IMR-90 (cell line): Measurements from ENCODE around the gene S100B. TPM values are rescaled to one million over a fixed set of nuclear protein-coding genes. Genes with fewer than 3 reads are reported as not detected.

Source experiments
- ATAC-seq: fragments of 200-7000 bp; cut with Tn5 transposase; 2 replicates; pipeline ENCODE4 v1.9.1; 2020; ENCODE audit warnings: low read depth, mild to moderate bottlenecking, moderate library complexity
- BruUV-seq: library from RNA; stranded (reverse); fragments of 400-500 nt; replicated peaks from 2 replicates; lab custom pipeline; 2021; lab: Mats Ljungman, UMichigan
- CTCF ChIA-PET: fragments of 300-600 bp; formaldehyde crosslinking; extraction: SDS; loops from one replicate; lab custom pipeline; 2021; ENCODE audit warnings: antibody characterized with exemption; lab: Yijun Ruan, JAX
- POLR2A ChIA-PET: fragments of 300-600 bp; sonication (Branson Sonifier 250); formaldehyde crosslinking; loops from one replicate; lab custom pipeline; 2022; ENCODE audit warnings: antibody characterized with exemption; ENCODE audit not compliant: unreplicated experiment; lab: Charles Lee
- DNase-seq: peaks from one replicate; pipeline ENCODE4 v3.0.0; 2013
- H2AFZ ChIP-seq: replicated peaks from 2 replicates; pipeline ENCODE3; 2013; ENCODE audit warnings: low read length, mild to moderate bottlenecking; ENCODE audit not compliant: poor library complexity
- H2AK5ac ChIP-seq: 2 replicates; pipeline ENCODE4 v1.6.1; 2013; ENCODE audit warnings: low read depth, low read length, inconsistent platforms
- H2AK9ac ChIP-seq: replicated peaks from 2 replicates; pipeline ENCODE3; 2013; ENCODE audit warnings: mild to moderate bottlenecking, low read depth, low read length, moderate library complexity; ENCODE audit not compliant: poor library complexity
- H2BK120ac ChIP-seq: 2 replicates; pipeline ENCODE4 v1.6.1; 2013; ENCODE audit warnings: low read depth, low read length, inconsistent platforms
- H2BK15ac ChIP-seq: 3 replicates; pipeline ENCODE4 v1.6.1; 2013; ENCODE audit warnings: low read depth, low read length, inconsistent platforms
- H2BK20ac ChIP-seq: 2 replicates; pipeline ENCODE4 v1.6.1; 2013; ENCODE audit warnings: low read depth, mild to moderate bottlenecking, inconsistent platforms, low read length, moderate library complexity
- H2BK5ac ChIP-seq: 2 replicates; pipeline ENCODE4 v1.6.1; 2013; ENCODE audit warnings: mild to moderate bottlenecking, low read depth, low read length, inconsistent platforms; ENCODE audit not compliant: poor library complexity, severe bottlenecking
- H3K14ac ChIP-seq: replicated peaks from 2 replicates; pipeline ENCODE4 v1.6.1; 2013; ENCODE audit warnings: low read depth, low read length, inconsistent platforms
- H3K18ac ChIP-seq: 2 replicates; pipeline ENCODE4 v1.6.1; 2013; ENCODE audit warnings: low read depth, low read length, control low read depth
- H3K23ac ChIP-seq: 2 replicates; pipeline ENCODE4 v1.6.1; 2013; ENCODE audit warnings: low read depth, low read length, inconsistent platforms
- H3K27ac ChIP-seq: 2 replicates; pipeline ENCODE4 v1.5.1; 2013; ENCODE audit warnings: mild to moderate bottlenecking, control low read depth, low read length; ENCODE audit not compliant: insufficient read depth
- H3K27me3 ChIP-seq: 2 replicates; pipeline ENCODE4 v1.6.1; 2013; ENCODE audit warnings: low read length; ENCODE audit not compliant: control insufficient read depth, insufficient read depth
- H3K36me3 ChIP-seq: 2 replicates; pipeline ENCODE4 v1.6.1; 2013; ENCODE audit warnings: low read length, mixed read lengths; ENCODE audit not compliant: control insufficient read depth, insufficient read depth
- H3K4ac ChIP-seq: 2 replicates; pipeline ENCODE4 v1.6.1; 2013; ENCODE audit warnings: low read depth, low read length, inconsistent platforms
- H3K4me1 ChIP-seq: 2 replicates; pipeline ENCODE4 v1.6.1; 2013; ENCODE audit warnings: low read length, mixed read lengths; ENCODE audit not compliant: control insufficient read depth, insufficient read depth
- H3K4me2 ChIP-seq: 2 replicates; pipeline ENCODE4 v1.6.1; 2013; ENCODE audit warnings: low read depth, mild to moderate bottlenecking, control low read depth, low read length, moderate library complexity
- H3K4me3 ChIP-seq: 2 replicates; pipeline ENCODE4 v1.5.1; 2013; ENCODE audit warnings: low read depth, mild to moderate bottlenecking, control low read depth, low read length, moderate library complexity; ENCODE audit not compliant: insufficient read depth
- H3K56ac ChIP-seq: 2 replicates; pipeline ENCODE4 v1.6.1; 2013; ENCODE audit warnings: low read length, inconsistent platforms; ENCODE audit not compliant: insufficient read depth; ENCODE audit errors: extremely low read depth
- H3K79me1 ChIP-seq, 2 experiments: 2 replicates each; pipeline ENCODE4 v1.6.1; 2013; ENCODE audit warnings: low read length in 2 of 2, inconsistent platforms in 1 of 2, low read depth in 1 of 2
- H3K9ac ChIP-seq: 2 replicates; pipeline ENCODE4 v1.6.1; 2013; ENCODE audit warnings: low read depth, low read length, control low read depth
- H3K9me1 ChIP-seq: 2 replicates; pipeline ENCODE4 v1.6.1; 2013; ENCODE audit warnings: low read length, inconsistent platforms; ENCODE audit not compliant: insufficient read depth
- H3K9me3 ChIP-seq: 2 replicates; pipeline ENCODE4 v1.6.1; 2013; ENCODE audit warnings: low read length; ENCODE audit not compliant: control insufficient read depth, insufficient read depth
- H4K20me1 ChIP-seq: 2 replicates; pipeline ENCODE4 v1.6.1; 2013; ENCODE audit warnings: low read length, inconsistent platforms; ENCODE audit not compliant: insufficient read depth
- H4K5ac ChIP-seq: 2 replicates; pipeline ENCODE4 v1.6.1; 2013; ENCODE audit warnings: mild to moderate bottlenecking, low read depth, low read length, control low read depth
- H4K8ac ChIP-seq, 2 experiments: 2 replicates each; pipeline ENCODE4 v1.6.1; 2013; ENCODE audit warnings: low read depth in 2 of 2, low read length in 2 of 2, control low read depth in 1 of 2, inconsistent platforms in 1 of 2
- H4K91ac ChIP-seq: 2 replicates; pipeline ENCODE4 v1.6.1; 2013; ENCODE audit warnings: low read depth, low read length, inconsistent platforms; ENCODE audit not compliant: insufficient read depth
- MAFK ChIP-seq: IDR thresholded peaks from 2 replicates; pipeline ENCODE4 v1.6.1; 2012; ENCODE audit warnings: low read depth, low read length, improper control_type of control experiment
- SMC3 ChIP-seq: fragments of 150-350 bp; IDR thresholded peaks from 2 replicates; pipeline ENCODE4 v1.6.1; 2016; ENCODE audit warnings: low read depth, mild to moderate bottlenecking, antibody characterized with exemption, low read length, moderate library complexity
- WGBS, 2 experiments: methylation state at CpG; one replicate each; pipeline versions ENCODE4 v1.1.5 to v1.1.7; 2013; ENCODE audit warnings: missing lambda C conversion rate in 2 of 2; ENCODE audit not compliant: insufficient read length in 1 of 2; ENCODE audit errors: extremely low coverage in 2 of 2; 5-methylcytosine and 5-hydroxymethylcytosine counted together
- dilution Hi-C: fragments of 300-500 bp; cut with HindIII; formaldehyde crosslinking; loops from one replicate; pipeline ENCODE4 v1.14.3; 2018; ENCODE audit warnings: low sequenced_read_pairs; ENCODE audit not compliant: unreplicated experiment
- in situ Hi-C: fragments of 300-500 bp; cut with MboI; formaldehyde crosslinking; loops from 3 replicates; pipeline ENCODE4 v1.14.3; 2019; ENCODE audit warnings: low sequenced_read_pairs, inconsistent platforms, mixed read lengths
- intact Hi-C: fragments of 100-400 bp; cut with micrococcal nuclease; formaldehyde crosslinking; loops from 2 replicates; pipeline ENCODE4 v1.10.0; 2022
- polyA plus RNA-seq, 3 experiments: library from polyadenylated mRNA; depleted of rRNA; stranded (reverse); fragments of >200 nt; gene quantifications; 2 replicates each; pipeline ENCODE4 v1.2.3, GENCODE V29; 2012; ENCODE audit warnings: low replicate concordance in 1 of 3
- total RNA-seq: library from RNA; depleted of rRNA; stranded (reverse); fragments of >200 nt; gene quantifications from 2 replicates; pipeline ENCODE4 v1.2.3, GENCODE V29; 2012

S100B gene
- total and polyA plus RNA-seq, 2 of the 4 experiments (the other 2 are of a cell fraction) = 0.18 to 0.26 TPM

DNA sequence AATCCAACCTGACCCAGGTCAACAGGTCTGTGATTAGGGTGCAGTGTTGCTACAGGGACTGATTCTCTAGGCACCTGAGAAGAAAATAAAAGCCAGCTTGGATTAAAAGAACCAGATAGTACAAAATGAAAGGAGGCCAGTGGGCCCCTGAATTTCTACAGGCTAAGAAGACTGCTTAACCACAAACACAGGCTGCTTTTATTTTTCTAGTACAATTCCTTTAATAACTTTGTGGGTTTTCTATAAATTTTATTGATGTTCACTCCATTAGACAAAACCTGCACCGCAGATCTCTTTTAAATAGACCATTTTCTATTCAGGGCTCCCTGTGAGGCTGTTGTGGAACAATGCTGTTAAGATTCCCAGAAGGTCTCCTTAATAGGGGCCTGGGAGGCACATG lies 20.9 kb upstream of the S100B start:
- H3K4me2 ChIP-seq = no peak overlapping the region
- H2AK9ac ChIP-seq = no peak overlapping the region
- no peak overlapping the region for H4K91ac ChIP-seq
- no peak overlapping the region for H2AFZ ChIP-seq
- in situ Hi-C loops (no loop called here), dilution Hi-C loops (no loop called here), intact Hi-C loops (no loop called here)
- H3K27ac ChIP-seq = no peak overlapping the region
- peaks cover 6% of the 10 kb centered on the region for H3K27me3 ChIP-seq
- no peak overlapping the region for H2BK15ac ChIP-seq
- no peak overlapping the region for H3K9ac ChIP-seq
- CTCF ChIA-PET = no interaction called here
- TF ChIP-seq MAFK (no peak), SMC3 (no peak)
- H4K20me1 ChIP-seq = no peaks in the 10 kb centered on the region
- BruUV-seq = no TSS peak
- H3K14ac ChIP-seq = no peak overlapping the region
- peaks cover 16% of the 10 kb centered on the region for H3K9me3 ChIP-seq
- no peaks in the 10 kb centered on the region for H3K4me1 ChIP-seq
- H3K4ac ChIP-seq = no peak overlapping the region
- no peak overlapping the region for H4K5ac ChIP-seq
- H2BK5ac ChIP-seq = no peak overlapping the region
- ATAC-seq (no peak), DNase-seq (no peak)
- H3K18ac ChIP-seq = no peak overlapping the region
- no peaks in the 10 kb centered on the region for H3K79me1 ChIP-seq
- H2AK5ac ChIP-seq = no peak overlapping the region
- no peak overlapping the region for H3K4me3 ChIP-seq
- no peak overlapping the region for H2BK20ac ChIP-seq
- H3K36me3 ChIP-seq = no peaks in the 10 kb centered on the region
- H4K8ac ChIP-seq = no peak overlapping the region
- H2BK120ac ChIP-seq = no peak overlapping the region
- H3K23ac ChIP-seq = no peak overlapping the region
- POLR2A ChIA-PET = no interaction called here
- no CpG with 5 or more reads among the region's 1 CpG for WGBS, 2 experiments
- no peaks in the 10 kb centered on the region; the same call in 1 of the 2 replicates for H3K9me1 ChIP-seq
- H3K56ac ChIP-seq = no peak overlapping the region
